Measurements from ENCODE around the gene VAV2.
A peak's percentile ranks its signal among the peaks of the same experiment; 100 is the strongest.

Gene VAV2

GRCh38 chr9:133917375-133917774 is 74.7 kb downstream of the VAV2 start:
- peaks cover 39% of the 10 kb centered on the region for H3K4me1 ChIP-seq (ENCODE audit: control insufficient read depth, insufficient read depth, low read length, poor library complexity, severe bottlenecking)
- WGBS, 2 experiments (ENCODE audit: insufficient coverage in 2 of 2): 85 to 95% methylated on average over 4 of the region's 5 CpGs

GRCh38 chr9:133916159-133916541 is 76.0 kb downstream of the VAV2 start:
- H3K4me1 ChIP-seq (ENCODE audit: control insufficient read depth, insufficient read depth, low read length, poor library complexity, severe bottlenecking): peaks cover 39% of the 10 kb centered on the region
- no peak overlapping the region for H3K27ac ChIP-seq (ENCODE audit: low read depth, low read length, severe bottlenecking)
- H3K9me3 ChIP-seq (ENCODE audit: control insufficient read depth, low read length): no peaks in the 10 kb centered on the region
- WGBS, 2 experiments (ENCODE audit: insufficient coverage in 2 of 2): 88 to 91% methylated on average over 10 to 14 of the region's 16 CpGs
- H3K4me3 ChIP-seq (ENCODE audit: extremely low read depth, insufficient read depth, low read length, poor library complexity, severe bottlenecking): no peak overlapping the region
- peaks cover 18% of the 10 kb centered on the region for H3K36me3 ChIP-seq (ENCODE audit: control insufficient read depth, insufficient read depth, low read length)

More at GRCh38 chr9:133917375-133917774, 74.7 kb downstream of the VAV2 start:
- no peak overlapping the region for H3K27ac ChIP-seq (ENCODE audit: low read depth, low read length, severe bottlenecking)
- H3K4me3 ChIP-seq (ENCODE audit: extremely low read depth, insufficient read depth, low read length, poor library complexity, severe bottlenecking): no peak overlapping the region
- no peaks in the 10 kb centered on the region for H3K9me3 ChIP-seq (ENCODE audit: control insufficient read depth, low read length)
- H3K36me3 ChIP-seq (ENCODE audit: control insufficient read depth, insufficient read depth, low read length): peaks cover 11% of the 10 kb centered on the region

- H3K27ac ChIP-seq (ENCODE audit: low read depth, low read length, severe bottlenecking): peak overlapping the region; percentile 77
- 82 to 86% methylated on average over 24 of the region's 30 CpGs for WGBS, 2 experiments (ENCODE audit: insufficient coverage in 2 of 2)
- H3K4me1 ChIP-seq (ENCODE audit: control insufficient read depth, insufficient read depth, low read length, poor library complexity, severe bottlenecking): peaks cover 39% of the 10 kb centered on the region
- H3K36me3 ChIP-seq (ENCODE audit: control insufficient read depth, insufficient read depth, low read length): peaks cover 20% of the 10 kb centered on the region
- no peaks in the 10 kb centered on the region for H3K9me3 ChIP-seq (ENCODE audit: control insufficient read depth, low read length)
- H3K4me3 ChIP-seq (ENCODE audit: extremely low read depth, insufficient read depth, low read length, poor library complexity, severe bottlenecking): no peak overlapping the region
Observed at GRCh38 chr9:133915534-133916158, 76.5 kb downstream of the VAV2 start.

- Histone ChIP-seq H3K4me3 (ENCODE audit: extremely low read depth, insufficient read depth, low read length, poor library complexity, severe bottlenecking) (no peak overlapping the region), H3K9me3 (ENCODE audit: control insufficient read depth, low read length) (no peaks in the 10 kb centered on the region), H3K4me1 (ENCODE audit: control insufficient read depth, insufficient read depth, low read length, poor library complexity, severe bottlenecking) (peaks cover 36% of the 10 kb centered on the region), H3K27ac (ENCODE audit: low read depth, low read length, severe bottlenecking) (peak overlapping the region; percentile 77), H3K36me3 (ENCODE audit: control insufficient read depth, insufficient read depth, low read length) (peaks cover 24% of the 10 kb centered on the region)
- 50 to 53% methylated on average over 14 to 19 of the region's 25 CpGs for WGBS, 2 experiments (ENCODE audit: insufficient coverage in 2 of 2)
Observed at GRCh38 chr9:133914442-133915342, 77.4 kb downstream of the VAV2 start.

GRCh38 chr9:133913571-133914369 is 78.4 kb downstream of the VAV2 start:
- peaks cover 22% of the 10 kb centered on the region for H3K36me3 ChIP-seq (ENCODE audit: control insufficient read depth, insufficient read depth, low read length)
- H3K4me1 ChIP-seq (ENCODE audit: control insufficient read depth, insufficient read depth, low read length, poor library complexity, severe bottlenecking): peaks cover 31% of the 10 kb centered on the region
- WGBS, 2 experiments (ENCODE audit: insufficient coverage in 2 of 2): 87% methylated on average over 26 to 27 of the region's 27 CpGs
- no peaks in the 10 kb centered on the region for H3K9me3 ChIP-seq (ENCODE audit: control insufficient read depth, low read length)
- H3K4me3 ChIP-seq (ENCODE audit: extremely low read depth, insufficient read depth, low read length, poor library complexity, severe bottlenecking): no peak overlapping the region
- H3K27ac ChIP-seq (ENCODE audit: low read depth, low read length, severe bottlenecking): no peak overlapping the region

- H3K4me1 ChIP-seq (ENCODE audit: control insufficient read depth, insufficient read depth, low read length, poor library complexity, severe bottlenecking): peaks cover 14% of the 10 kb centered on the region
- H3K9me3 ChIP-seq (ENCODE audit: control insufficient read depth, low read length): no peaks in the 10 kb centered on the region
- WGBS, 2 experiments (ENCODE audit: insufficient coverage in 2 of 2): 92 to 95% methylated on average over 19 to 22 of the region's 26 CpGs
- H3K4me3 ChIP-seq (ENCODE audit: extremely low read depth, insufficient read depth, low read length, poor library complexity, severe bottlenecking): no peak overlapping the region
- peaks cover 22% of the 10 kb centered on the region for H3K36me3 ChIP-seq (ENCODE audit: control insufficient read depth, insufficient read depth, low read length)
- no peak overlapping the region for H3K27ac ChIP-seq (ENCODE audit: low read depth, low read length, severe bottlenecking)
Observed at GRCh38 chr9:133910855-133911514, 81.1 kb downstream of the VAV2 start.

GRCh38 chr9:133906932-133907910 is 84.9 kb downstream of the VAV2 start:
- H3K4me3 ChIP-seq (ENCODE audit: extremely low read depth, insufficient read depth, low read length, poor library complexity, severe bottlenecking): no peak overlapping the region
- no peaks in the 10 kb centered on the region for H3K9me3 ChIP-seq (ENCODE audit: control insufficient read depth, low read length)
- no peak overlapping the region for H3K27ac ChIP-seq (ENCODE audit: low read depth, low read length, severe bottlenecking)
- WGBS, 2 experiments (ENCODE audit: insufficient coverage in 2 of 2): 95% methylated on average over 23 to 27 of the region's 31 CpGs
- peaks cover 18% of the 10 kb centered on the region for H3K36me3 ChIP-seq (ENCODE audit: control insufficient read depth, insufficient read depth, low read length)
- peaks cover 5% of the 10 kb centered on the region for H3K4me1 ChIP-seq (ENCODE audit: control insufficient read depth, insufficient read depth, low read length, poor library complexity, severe bottlenecking)

- no peaks in the 10 kb centered on the region for H3K9me3 ChIP-seq (ENCODE audit: control insufficient read depth, low read length)
- H3K27ac ChIP-seq (ENCODE audit: low read depth, low read length, severe bottlenecking): no peak overlapping the region
- peaks cover 13% of the 10 kb centered on the region for H3K36me3 ChIP-seq (ENCODE audit: control insufficient read depth, insufficient read depth, low read length)
- no peak overlapping the region for H3K4me3 ChIP-seq (ENCODE audit: extremely low read depth, insufficient read depth, low read length, poor library complexity, severe bottlenecking)
- WGBS, 2 experiments (ENCODE audit: insufficient coverage in 2 of 2): 87 to 89% methylated on average over 13 of the region's 13 CpGs
- peaks cover 5% of the 10 kb centered on the region for H3K4me1 ChIP-seq (ENCODE audit: control insufficient read depth, insufficient read depth, low read length, poor library complexity, severe bottlenecking)
Observed at GRCh38 chr9:133906218-133906617, 85.9 kb downstream of the VAV2 start.

GRCh38 chr9:133905493-133905892 is 86.6 kb downstream of the VAV2 start:
- H3K4me3 ChIP-seq (ENCODE audit: extremely low read depth, insufficient read depth, low read length, poor library complexity, severe bottlenecking): no peak overlapping the region
- no peak overlapping the region for H3K27ac ChIP-seq (ENCODE audit: low read depth, low read length, severe bottlenecking)
- WGBS, 2 experiments (ENCODE audit: insufficient coverage in 2 of 2): 93 to 96% methylated on average over 4 of the region's 6 CpGs
- H3K9me3 ChIP-seq (ENCODE audit: control insufficient read depth, low read length): no peaks in the 10 kb centered on the region
- peaks cover 10% of the 10 kb centered on the region for H3K36me3 ChIP-seq (ENCODE audit: control insufficient read depth, insufficient read depth, low read length)
- H3K4me1 ChIP-seq (ENCODE audit: control insufficient read depth, insufficient read depth, low read length, poor library complexity, severe bottlenecking): peaks cover 5% of the 10 kb centered on the region

All from mesodermal cell (in vitro differentiated cells).